IMR-90 (cell line): ENCODE measurements around the gene ALG8. TPM values are rescaled to one million over a fixed set of nuclear protein-coding genes. Genes with fewer than 3 reads are reported as not detected.
A peak's percentile ranks its signal among the peaks of the same experiment; 100 is the strongest.

Experiments used
- ATAC-seq: fragments of 200-7000 bp; cut with Tn5 transposase; 2 replicates; pipeline ENCODE4 v1.9.1; 2020; ENCODE audit warnings: low read depth, mild to moderate bottlenecking, moderate library complexity
- BruUV-seq: library from RNA; stranded (reverse); fragments of 400-500 nt; replicated peaks from 2 replicates; lab custom pipeline; 2021; lab: Mats Ljungman, UMichigan
- CTCF ChIA-PET: fragments of 300-600 bp; formaldehyde crosslinking; extraction: SDS; loops from one replicate; lab custom pipeline; 2021; ENCODE audit warnings: antibody characterized with exemption; lab: Yijun Ruan, JAX
- POLR2A ChIA-PET: fragments of 300-600 bp; sonication (Branson Sonifier 250); formaldehyde crosslinking; loops from one replicate; lab custom pipeline; 2022; ENCODE audit warnings: antibody characterized with exemption; ENCODE audit not compliant: unreplicated experiment; lab: Charles Lee
- DNase-seq: peaks from one replicate; pipeline ENCODE4 v3.0.0; 2013
- H2AFZ ChIP-seq: replicated peaks from 2 replicates; pipeline ENCODE3; 2013; ENCODE audit warnings: low read length, mild to moderate bottlenecking; ENCODE audit not compliant: poor library complexity
- H2AK5ac ChIP-seq: 2 replicates; pipeline ENCODE4 v1.6.1; 2013; ENCODE audit warnings: low read depth, low read length, inconsistent platforms
- H2AK9ac ChIP-seq: replicated peaks from 2 replicates; pipeline ENCODE3; 2013; ENCODE audit warnings: mild to moderate bottlenecking, low read depth, low read length, moderate library complexity; ENCODE audit not compliant: poor library complexity
- H2BK120ac ChIP-seq: 2 replicates; pipeline ENCODE4 v1.6.1; 2013; ENCODE audit warnings: low read depth, low read length, inconsistent platforms
- H2BK15ac ChIP-seq: 3 replicates; pipeline ENCODE4 v1.6.1; 2013; ENCODE audit warnings: low read depth, low read length, inconsistent platforms
- H2BK20ac ChIP-seq: 2 replicates; pipeline ENCODE4 v1.6.1; 2013; ENCODE audit warnings: low read depth, mild to moderate bottlenecking, inconsistent platforms, low read length, moderate library complexity
- H2BK5ac ChIP-seq: 2 replicates; pipeline ENCODE4 v1.6.1; 2013; ENCODE audit warnings: mild to moderate bottlenecking, low read depth, low read length, inconsistent platforms; ENCODE audit not compliant: poor library complexity, severe bottlenecking
- H3K14ac ChIP-seq: replicated peaks from 2 replicates; pipeline ENCODE4 v1.6.1; 2013; ENCODE audit warnings: low read depth, low read length, inconsistent platforms
- H3K18ac ChIP-seq: 2 replicates; pipeline ENCODE4 v1.6.1; 2013; ENCODE audit warnings: low read depth, low read length, control low read depth
- H3K23ac ChIP-seq: 2 replicates; pipeline ENCODE4 v1.6.1; 2013; ENCODE audit warnings: low read depth, low read length, inconsistent platforms
- H3K27ac ChIP-seq: 2 replicates; pipeline ENCODE4 v1.5.1; 2013; ENCODE audit warnings: mild to moderate bottlenecking, control low read depth, low read length; ENCODE audit not compliant: insufficient read depth
- H3K27me3 ChIP-seq: 2 replicates; pipeline ENCODE4 v1.6.1; 2013; ENCODE audit warnings: low read length; ENCODE audit not compliant: control insufficient read depth, insufficient read depth
- H3K36me3 ChIP-seq: 2 replicates; pipeline ENCODE4 v1.6.1; 2013; ENCODE audit warnings: low read length, mixed read lengths; ENCODE audit not compliant: control insufficient read depth, insufficient read depth
- H3K4ac ChIP-seq: 2 replicates; pipeline ENCODE4 v1.6.1; 2013; ENCODE audit warnings: low read depth, low read length, inconsistent platforms
- H3K4me1 ChIP-seq: 2 replicates; pipeline ENCODE4 v1.6.1; 2013; ENCODE audit warnings: low read length, mixed read lengths; ENCODE audit not compliant: control insufficient read depth, insufficient read depth
- H3K4me2 ChIP-seq: 2 replicates; pipeline ENCODE4 v1.6.1; 2013; ENCODE audit warnings: low read depth, mild to moderate bottlenecking, control low read depth, low read length, moderate library complexity
- H3K4me3 ChIP-seq: 2 replicates; pipeline ENCODE4 v1.5.1; 2013; ENCODE audit warnings: low read depth, mild to moderate bottlenecking, control low read depth, low read length, moderate library complexity; ENCODE audit not compliant: insufficient read depth
- H3K56ac ChIP-seq: 2 replicates; pipeline ENCODE4 v1.6.1; 2013; ENCODE audit warnings: low read length, inconsistent platforms; ENCODE audit not compliant: insufficient read depth; ENCODE audit errors: extremely low read depth
- H3K79me1 ChIP-seq, 2 experiments: 2 replicates each; pipeline ENCODE4 v1.6.1; 2013; ENCODE audit warnings: low read length in 2 of 2, inconsistent platforms in 1 of 2, low read depth in 1 of 2
- H3K9ac ChIP-seq: 2 replicates; pipeline ENCODE4 v1.6.1; 2013; ENCODE audit warnings: low read depth, low read length, control low read depth
- H3K9me1 ChIP-seq: 2 replicates; pipeline ENCODE4 v1.6.1; 2013; ENCODE audit warnings: low read length, inconsistent platforms; ENCODE audit not compliant: insufficient read depth
- H3K9me3 ChIP-seq: 2 replicates; pipeline ENCODE4 v1.6.1; 2013; ENCODE audit warnings: low read length; ENCODE audit not compliant: control insufficient read depth, insufficient read depth
- H4K20me1 ChIP-seq: 2 replicates; pipeline ENCODE4 v1.6.1; 2013; ENCODE audit warnings: low read length, inconsistent platforms; ENCODE audit not compliant: insufficient read depth
- H4K5ac ChIP-seq: 2 replicates; pipeline ENCODE4 v1.6.1; 2013; ENCODE audit warnings: mild to moderate bottlenecking, low read depth, low read length, control low read depth
- H4K8ac ChIP-seq, 2 experiments: 2 replicates each; pipeline ENCODE4 v1.6.1; 2013; ENCODE audit warnings: low read depth in 2 of 2, low read length in 2 of 2, control low read depth in 1 of 2, inconsistent platforms in 1 of 2
- H4K91ac ChIP-seq: 2 replicates; pipeline ENCODE4 v1.6.1; 2013; ENCODE audit warnings: low read depth, low read length, inconsistent platforms; ENCODE audit not compliant: insufficient read depth
- BHLHE40 ChIP-seq: fragments of 150-350 bp; IDR thresholded peaks from 2 replicates; pipeline ENCODE4 v1.6.1; 2016; ENCODE audit warnings: mild to moderate bottlenecking, low read depth, low read length
- CHD1 ChIP-seq: IDR thresholded peaks from 2 replicates; pipeline ENCODE4 v1.6.1; 2012; ENCODE audit warnings: low read depth, low read length, improper control_type of control experiment
- ELK1 ChIP-seq: fragments of 150-350 bp; IDR thresholded peaks from 2 replicates; pipeline ENCODE4 v1.6.1; 2016; ENCODE audit warnings: low read depth, mild to moderate bottlenecking, low read length, moderate library complexity, borderline replicate concordance
- FOS ChIP-seq: fragments of 150-350 bp; IDR thresholded peaks from 2 replicates; pipeline ENCODE4 v1.6.1; 2016; ENCODE audit warnings: low read depth, low read length
- MAZ ChIP-seq: IDR thresholded peaks from 2 replicates; pipeline ENCODE4 v1.6.1; 2012; ENCODE audit warnings: low read depth, mild to moderate bottlenecking, low read length, improper control_type of control experiment, moderate library complexity, borderline replicate concordance
- MXI1 ChIP-seq: IDR thresholded peaks from 2 replicates; pipeline ENCODE4 v1.6.1; 2012; ENCODE audit warnings: low read depth, mild to moderate bottlenecking, low read length, moderate library complexity, borderline replicate concordance
- POLR2A ChIP-seq: IDR thresholded peaks from 2 replicates; pipeline ENCODE4 v1.6.1; 2012; ENCODE audit warnings: mild to moderate bottlenecking, low read depth, low read length
- RAD21 ChIP-seq: IDR thresholded peaks from 2 replicates; pipeline ENCODE4 v1.6.1; 2012; ENCODE audit warnings: low read length, improper control_type of control experiment
- RCOR1 ChIP-seq: IDR thresholded peaks from 2 replicates; pipeline ENCODE4 v1.6.1; 2012; ENCODE audit warnings: mild to moderate bottlenecking, low read length, improper control_type of control experiment; ENCODE audit not compliant: insufficient replicate concordance
- WGBS, 2 experiments: methylation state at CpG; one replicate each; pipeline versions ENCODE4 v1.1.5 to v1.1.7; 2013; ENCODE audit warnings: missing lambda C conversion rate in 2 of 2; ENCODE audit not compliant: insufficient read length in 1 of 2; ENCODE audit errors: extremely low coverage in 2 of 2; 5-methylcytosine and 5-hydroxymethylcytosine counted together
- dilution Hi-C: fragments of 300-500 bp; cut with HindIII; formaldehyde crosslinking; loops from one replicate; pipeline ENCODE4 v1.14.3; 2018; ENCODE audit warnings: low sequenced_read_pairs; ENCODE audit not compliant: unreplicated experiment
- in situ Hi-C: fragments of 300-500 bp; cut with MboI; formaldehyde crosslinking; loops from 3 replicates; pipeline ENCODE4 v1.14.3; 2019; ENCODE audit warnings: low sequenced_read_pairs, inconsistent platforms, mixed read lengths
- intact Hi-C: fragments of 100-400 bp; cut with micrococcal nuclease; formaldehyde crosslinking; loops from 2 replicates; pipeline ENCODE4 v1.10.0; 2022
- polyA plus RNA-seq, 3 experiments: library from polyadenylated mRNA; depleted of rRNA; stranded (reverse); fragments of >200 nt; gene quantifications; 2 replicates each; pipeline ENCODE4 v1.2.3, GENCODE V29; 2012; ENCODE audit warnings: low replicate concordance in 1 of 3
- total RNA-seq: library from RNA; depleted of rRNA; stranded (reverse); fragments of >200 nt; gene quantifications from 2 replicates; pipeline ENCODE4 v1.2.3, GENCODE V29; 2012

The ALG8 gene
- total and polyA plus RNA-seq, 2 of the 4 experiments (the other 2 are of a cell fraction), result 27.8 to 31.8 TPM

- H3K9me1 ChIP-seq, result no peaks in the 10 kb centered on the region
- H3K36me3 ChIP-seq, result no peaks in the 10 kb centered on the region
- 83% methylated on average over 8 of the region's 17 CpGs; no CpG with 5 or more reads in 1 of the 2 experiments for WGBS, 2 experiments
- H3K27ac ChIP-seq, result no peak overlapping the region
- H3K4me1 ChIP-seq, result peaks cover 2% of the 10 kb centered on the region; the same call in 1 of the 2 replicates
- ChIA-PET POLR2A (no interaction called here), CTCF (interaction anchor here (0.6 to 1.3 kb wide), 2 partner anchors 18 to 65 kb away, joined by 3 to 4 read pairs; no protein-coding TSS in a partner anchor)
- H3K4me2 ChIP-seq, result no peak overlapping the region; the same call in 1 of the 2 replicates
- no peak overlapping the region for H2BK120ac ChIP-seq
- no peak overlapping the region for H2BK20ac ChIP-seq
- ATAC-seq (no peak), DNase-seq (no peak)
- dilution Hi-C loops, result no loop called here
- no peak overlapping the region for H2AK9ac ChIP-seq
- H3K56ac ChIP-seq, result no peak overlapping the region
- H2BK5ac ChIP-seq, result no peak overlapping the region
- no peak overlapping the region for H2BK15ac ChIP-seq
- no peak overlapping the region for H3K4ac ChIP-seq
- intact Hi-C loops, result no loop called here
- peak overlapping the region in 1 of 2 experiments; percentile 98; a peak in 1 of 4 replicates for H4K8ac ChIP-seq
- H3K9me3 ChIP-seq, result no peaks in the 10 kb centered on the region
- H2AK5ac ChIP-seq, result no peak overlapping the region
- in situ Hi-C loops, result no loop called here
- TF ChIP-seq ELK1 (no peak), CHD1 (no peak), MXI1 (no peak), MAZ (no peak), BHLHE40 (no peak), RCOR1 (no peak), FOS (no peak), RAD21 (no peak), POLR2A (no peak)
- no peak overlapping the region for H4K91ac ChIP-seq
- H4K20me1 ChIP-seq, result no peaks in the 10 kb centered on the region
- BruUV-seq, result no TSS peak
- no peak overlapping the region for H3K23ac ChIP-seq
- no peaks in the 10 kb centered on the region for H3K27me3 ChIP-seq
- H3K9ac ChIP-seq, result no peak overlapping the region
- H3K79me1 ChIP-seq, result peaks cover 17 to 31% of the 10 kb centered on the region in 2 experiments
- no peak overlapping the region for H3K18ac ChIP-seq
- H3K4me3 ChIP-seq, result no peak overlapping the region
- no peak overlapping the region for H4K5ac ChIP-seq
- no peak overlapping the region for H3K14ac ChIP-seq
- H2AFZ ChIP-seq, result no peak overlapping the region
Measured at GRCh38 chr11:78140392-78141077, 1.1 kb upstream of the ALG8 start.
